Gastrocnemius medialis (tissue), 4 donors: ENCODE data around the gene OR13J1. TPM values are rescaled to one million over a fixed set of nuclear protein-coding genes. Genes with fewer than 3 reads are reported as not detected.

Experiments
- ATAC-seq, 2 donors: fragments of 150-250 bp; one replicate each; pipeline ENCODE4 v1.9.1; 2016
- DNase-seq, 2 donors: peaks; one replicate each; pipeline ENCODE4 v3.0.0-alpha.2; 2019
- H3K27ac ChIP-seq, 4 donors: fragments of 200-600 bp; sonication (generic); 1 replicate in 1 of 4; 2 replicates in 3 of 4; pipeline ENCODE4 v1.5.1; 2016 to 2018; ENCODE audit warnings: mild to moderate bottlenecking in 2 of 4, moderate library complexity in 1 of 4
- H3K27me3 ChIP-seq, 3 donors: fragments of 200-600 bp; sonication (generic) in 2 of 3; 1 replicate in 1 of 3; 2 replicates in 2 of 3; pipeline versions ENCODE4 v1.5.1 to v1.6.0; 2016 to 2019; ENCODE audit warnings: mild to moderate bottlenecking in 1 of 3, moderate library complexity in 1 of 3
- H3K36me3 ChIP-seq, 2 donors: fragments of 200-600 bp; sonication (generic) in 1 of 2; one replicate each; pipeline ENCODE4 v1.5.1; 2017 to 2018
- H3K4me1 ChIP-seq, 2 donors: fragments of 200-600 bp; sonication (generic) in 1 of 2; one replicate each; pipeline ENCODE4 v1.5.1; 2016 to 2017; ENCODE audit warnings: mild to moderate bottlenecking in 2 of 2
- H3K4me3 ChIP-seq, 4 donors: fragments of 200-600 bp; sonication (generic) in 3 of 4; 1 replicate in 1 of 4; 2 replicates in 3 of 4; pipeline ENCODE4 v1.5.1; 2016 to 2019; ENCODE audit warnings: mild to moderate bottlenecking in 2 of 4
- H3K9me3 ChIP-seq, 3 donors: fragments of 200-600 bp; sonication (generic) in 2 of 3; 1 replicate in 1 of 3; 2 replicates in 2 of 3; pipeline ENCODE4 v1.5.1; 2016 to 2019
- POLR2A ChIP-seq, 2 donors: fragments of 450-650 bp; IDR thresholded peaks; one replicate each; pipeline ENCODE4 v1.6.1; 2017; ENCODE audit warnings: antibody characterized with exemption in 2 of 2, mild to moderate bottlenecking in 2 of 2, moderate library complexity in 2 of 2
- in situ Hi-C, 4 donors: fragments of 200-750 bp; cut with MboI; loops; one replicate each; pipeline versions ENCODE4 v1.15.0 to v1.8.0; 2017; ENCODE audit warnings: low sequenced_read_pairs in 4 of 4
- intact Hi-C: fragments of 100-400 bp; cut with DNase I; formaldehyde crosslinking; loops from one replicate; pipeline ENCODE4 v1.15.1; 2023; ENCODE audit warnings: low total_unique reads
- total RNA-seq, 4 donors: library from RNA; depleted of rRNA; stranded (reverse); fragments of >200 nt; gene quantifications; one replicate each; pipeline versions ENCODE4 v1.1.0 to v1.2.3, GENCODE V29; 2016
- TF ChIP-seq, protein P1 (sequence below), 5 experiments: fragments of 450-650 bp in 3 of 5; fragments of 200-600 bp in 2 of 5; sonication (generic) in 2 of 5; IDR thresholded peaks in 4 of 5; conservative IDR thresholded peaks in 1 of 5; 1 replicate in 4 of 5; 2 replicates in 1 of 5; pipeline ENCODE4 v1.5.1; 2016 to 2019; ENCODE audit warnings: antibody characterized with exemption in 5 of 5, mild to moderate bottlenecking in 3 of 5, moderate library complexity in 3 of 5

OR13J1 gene
- total RNA-seq, 4 donors from 2014 or later, result not detected

DNA sequence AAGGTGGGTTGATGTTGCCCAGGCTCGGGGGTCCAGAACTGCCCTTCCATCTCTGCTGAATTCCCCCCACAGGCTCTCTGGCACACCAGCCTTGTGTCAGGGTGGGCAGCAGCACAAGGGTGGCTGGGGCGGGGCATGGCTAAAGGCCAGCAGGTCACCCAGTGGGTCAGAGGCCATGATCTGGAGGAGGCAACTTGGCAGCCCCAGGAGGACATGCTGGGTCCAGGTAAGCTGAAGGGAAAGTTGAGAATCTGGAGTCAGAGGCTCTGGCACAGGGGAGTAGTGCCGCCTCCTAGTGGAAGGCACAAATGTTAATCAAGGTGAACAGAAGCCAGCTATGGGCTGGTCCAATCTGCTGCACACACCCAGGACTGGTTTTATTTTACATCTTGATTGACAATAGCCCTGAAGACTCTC lies 35.0 kb downstream of the OR13J1 start:
- Histone ChIP-seq H3K9me3 (no peaks in the 10 kb centered on the region), H3K27ac (peak overlapping the region in 3 of 4 donors; percentile 59 to 75 (median 68)), H3K4me3 (no peak overlapping the region), H3K27me3 (no peaks in the 10 kb centered on the region), H3K4me1 (peaks cover 35 to 57% of the 10 kb centered on the region in 2 donors), H3K36me3 (no peaks in the 10 kb centered on the region)
- no peak for DNase-seq
- TF ChIP-seq, protein P1, sequence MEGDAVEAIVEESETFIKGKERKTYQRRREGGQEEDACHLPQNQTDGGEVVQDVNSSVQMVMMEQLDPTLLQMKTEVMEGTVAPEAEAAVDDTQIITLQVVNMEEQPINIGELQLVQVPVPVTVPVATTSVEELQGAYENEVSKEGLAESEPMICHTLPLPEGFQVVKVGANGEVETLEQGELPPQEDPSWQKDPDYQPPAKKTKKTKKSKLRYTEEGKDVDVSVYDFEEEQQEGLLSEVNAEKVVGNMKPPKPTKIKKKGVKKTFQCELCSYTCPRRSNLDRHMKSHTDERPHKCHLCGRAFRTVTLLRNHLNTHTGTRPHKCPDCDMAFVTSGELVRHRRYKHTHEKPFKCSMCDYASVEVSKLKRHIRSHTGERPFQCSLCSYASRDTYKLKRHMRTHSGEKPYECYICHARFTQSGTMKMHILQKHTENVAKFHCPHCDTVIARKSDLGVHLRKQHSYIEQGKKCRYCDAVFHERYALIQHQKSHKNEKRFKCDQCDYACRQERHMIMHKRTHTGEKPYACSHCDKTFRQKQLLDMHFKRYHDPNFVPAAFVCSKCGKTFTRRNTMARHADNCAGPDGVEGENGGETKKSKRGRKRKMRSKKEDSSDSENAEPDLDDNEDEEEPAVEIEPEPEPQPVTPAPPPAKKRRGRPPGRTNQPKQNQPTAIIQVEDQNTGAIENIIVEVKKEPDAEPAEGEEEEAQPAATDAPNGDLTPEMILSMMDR (IDR thresholded peaks at IDR 0.05 in 4 of 5, conservative IDR thresholded peaks at IDR 0.05 in 1 of 5), result no peak
- TF ChIP-seq POLR2A (IDR thresholded peaks at IDR 0.05), result no peak
- in situ Hi-C loops (no loop called here), intact Hi-C loops (no loop called here)
- peak in 1 of 2 donors; percentile 40 for ATAC-seq

DNA sequence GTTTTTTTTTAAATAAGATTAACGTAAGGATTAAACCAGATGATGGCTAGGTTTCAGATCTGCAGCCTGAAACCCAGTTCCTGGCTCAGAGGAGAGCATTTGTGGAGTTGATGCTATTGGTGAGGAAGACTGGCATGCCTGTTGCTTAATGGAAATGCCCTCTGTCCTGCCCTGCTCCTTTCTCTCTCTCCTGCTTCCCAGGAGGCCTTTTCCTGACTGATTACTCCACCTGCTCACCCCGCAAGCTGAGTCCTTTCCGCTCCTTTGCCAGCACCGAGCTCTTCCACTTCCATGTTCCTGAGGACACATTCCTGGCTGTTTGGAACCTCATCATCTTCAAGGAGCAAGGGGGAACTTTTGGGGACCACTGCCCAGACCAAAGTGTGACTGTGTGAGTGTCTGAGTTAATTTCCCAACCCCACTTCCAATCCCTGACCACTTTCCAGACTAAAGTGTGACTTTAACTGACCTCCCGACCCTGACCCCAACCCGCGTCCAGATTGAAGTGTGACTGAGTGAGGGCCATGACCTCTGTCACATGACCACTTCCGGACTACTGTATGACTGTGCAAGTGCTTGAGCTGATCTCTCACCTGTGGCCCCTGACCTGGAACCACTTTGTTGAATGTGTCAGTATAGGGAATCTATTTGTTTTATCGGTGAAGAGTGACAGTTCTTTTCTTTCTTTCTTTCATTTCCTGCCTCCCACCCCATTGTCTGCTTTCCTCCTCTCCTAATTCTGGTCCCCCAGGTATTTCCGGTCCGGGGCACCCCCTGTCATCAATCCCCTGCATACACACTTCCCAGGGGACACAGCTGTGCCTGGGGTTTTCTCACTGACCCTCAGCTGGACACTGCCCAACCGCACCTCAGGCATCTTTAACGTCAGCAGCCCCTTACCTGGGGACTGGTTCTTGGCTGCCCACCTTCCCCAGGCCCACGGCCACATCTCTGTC lies 35.7 kb downstream of the OR13J1 start:
- Histone ChIP-seq H3K9me3 (no peaks in the 10 kb centered on the region), H3K27me3 (no peaks in the 10 kb centered on the region), H3K4me1 (peaks cover 42 to 64% of the 10 kb centered on the region in 2 donors), H3K36me3 (no peaks in the 10 kb centered on the region), H3K4me3 (no peak overlapping the region), H3K27ac (peak overlapping the region; percentile 59 to 75 (median 66))
- in situ Hi-C loops (no loop called here), intact Hi-C loops (no loop called here)
- ATAC-seq (peak in 1 of 2 donors; percentile 29), DNase-seq (no peak)
- no peak for TF ChIP-seq POLR2A (IDR thresholded peaks at IDR 0.05)
- TF ChIP-seq, protein P1 (IDR thresholded peaks at IDR 0.05 in 4 of 5, conservative IDR thresholded peaks at IDR 0.05 in 1 of 5), result no peak

DNA sequence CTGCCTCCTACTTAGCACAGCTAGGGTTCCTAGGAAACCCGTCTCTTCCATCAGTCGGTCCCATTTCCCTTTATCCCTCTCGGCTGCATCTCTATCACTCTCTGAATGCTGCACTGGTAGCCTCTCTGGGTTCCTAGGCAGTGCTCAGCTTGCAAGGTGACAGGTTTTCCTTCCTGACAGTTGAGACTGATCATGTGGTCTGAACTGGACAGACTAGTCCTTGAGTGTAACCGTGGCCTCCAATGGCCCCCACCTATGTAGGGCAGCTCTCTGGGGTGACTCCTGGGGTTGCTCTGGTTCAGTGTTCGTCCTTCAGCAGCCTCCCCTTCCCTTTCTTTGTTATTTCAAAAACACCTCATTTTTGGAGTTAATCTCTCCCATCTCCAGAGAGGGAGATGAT lies 37.4 kb downstream of the OR13J1 start:
- Histone ChIP-seq H3K27ac (peak overlapping the region; percentile 59 to 75 (median 66)), H3K9me3 (no peaks in the 10 kb centered on the region), H3K4me1 (peaks cover 42 to 70% of the 10 kb centered on the region in 2 donors), H3K36me3 (no peaks in the 10 kb centered on the region), H3K27me3 (no peaks in the 10 kb centered on the region), H3K4me3 (no peak overlapping the region)
- intact Hi-C loops (no loop called here), in situ Hi-C loops (no loop called here)
- TF ChIP-seq POLR2A (IDR thresholded peaks at IDR 0.05), result no peak
- TF ChIP-seq, protein P1 (IDR thresholded peaks at IDR 0.05 in 4 of 5, conservative IDR thresholded peaks at IDR 0.05 in 1 of 5), result no peak
- no peak for ATAC-seq
- no peak for DNase-seq

DNA sequence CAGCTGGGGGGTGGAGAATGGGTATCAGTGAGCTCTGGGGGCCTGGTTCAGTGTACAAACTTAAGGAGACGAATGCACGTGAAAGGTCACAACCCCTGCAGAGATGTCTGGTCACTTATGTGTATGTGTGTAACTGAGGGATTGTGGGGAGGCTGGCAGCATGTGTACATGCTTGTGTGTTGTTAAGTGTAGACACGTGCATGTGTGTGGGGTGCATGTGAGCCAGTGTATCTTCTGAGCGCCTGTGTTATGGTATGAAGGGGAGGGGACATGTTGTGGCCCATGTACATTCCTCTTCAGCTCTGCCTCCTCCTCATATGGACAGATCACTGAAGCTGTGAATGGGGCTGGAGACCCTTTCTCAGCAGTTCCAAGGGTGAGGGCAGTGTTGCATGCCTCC lies 39.2 kb downstream of the OR13J1 start:
- in situ Hi-C loops, result no loop called here
- DNase-seq (no peak), ATAC-seq (no peak)
- Histone ChIP-seq H3K4me3 (no peak overlapping the region), H3K9me3 (no peaks in the 10 kb centered on the region), H3K27ac (no peak overlapping the region), H3K36me3 (no peaks in the 10 kb centered on the region), H3K27me3 (no peaks in the 10 kb centered on the region), H3K4me1 (peaks cover 42 to 70% of the 10 kb centered on the region in 2 donors)
- intact Hi-C loops, result no loop called here
- no peak for TF ChIP-seq POLR2A (IDR thresholded peaks at IDR 0.05)
- TF ChIP-seq, protein P1 (IDR thresholded peaks at IDR 0.05 in 4 of 5, conservative IDR thresholded peaks at IDR 0.05 in 1 of 5), result no peak
